Natural killer cell (primary cell): Measurements from ENCODE around the gene DIPK1B. TPM values are rescaled to one million over a fixed set of nuclear protein-coding genes. Genes with fewer than 3 reads are reported as not detected.

Experiments
- ATAC-seq, 3 donors: fragments of 150-1000 bp in 2 of 3; fragments of 200-7000 bp in 1 of 3; cut with Tn5 transposase; 1 replicate in 1 of 3; 2 replicates in 2 of 3; pipeline ENCODE4 v1.10.0; 2021; ENCODE audit warnings: mild to moderate bottlenecking in 2 of 3, moderate library complexity in 2 of 3
- DNase-seq, 2 donors: peaks; one replicate each; pipeline versions ENCODE4 v3.0.0 to v3.0.0-alpha.2; 2013 to 2021; ENCODE audit warnings: mixed read lengths in 1 of 2
- H3K27ac ChIP-seq: one replicate; pipeline ENCODE4 v1.5.1; 2013; ENCODE audit warnings: mild to moderate bottlenecking, low read length
- H3K27me3 ChIP-seq: one replicate; pipeline ENCODE4 v1.6.1; 2013; ENCODE audit warnings: low read length; ENCODE audit not compliant: control insufficient read depth, insufficient read depth
- H3K36me3 ChIP-seq: one replicate; pipeline ENCODE4 v1.6.1; 2013; ENCODE audit warnings: low read length; ENCODE audit not compliant: control insufficient read depth, insufficient read depth
- H3K4me1 ChIP-seq: one replicate; pipeline ENCODE4 v1.6.1; 2013; ENCODE audit warnings: low read length; ENCODE audit not compliant: control insufficient read depth, insufficient read depth
- H3K4me3 ChIP-seq: one replicate; pipeline ENCODE4 v1.5.1; 2013; ENCODE audit warnings: low read length
- H3K9me3 ChIP-seq: one replicate; pipeline ENCODE4 v1.6.1; 2013; ENCODE audit warnings: low read length; ENCODE audit not compliant: control insufficient read depth, insufficient read depth
- H3K27ac Mint-ChIP-seq, 2 donors: one replicate each; pipeline ENCODE4 v1.8.0; 2022; ENCODE audit warnings: mild to moderate bottlenecking in 2 of 2, mixed read lengths in 2 of 2, moderate library complexity in 1 of 2
- H3K27me3 Mint-ChIP-seq, 2 donors: one replicate each; pipeline ENCODE4 v1.8.0; 2022; ENCODE audit warnings: low read depth in 2 of 2, mixed read lengths in 2 of 2
- H3K36me3 Mint-ChIP-seq: one replicate; pipeline ENCODE4 v1.8.0; 2022; ENCODE audit warnings: mixed read lengths
- H3K4me1 Mint-ChIP-seq, 2 donors: one replicate each; pipeline ENCODE4 v1.8.0; 2022; ENCODE audit warnings: mixed read lengths in 2 of 2
- H3K4me3 Mint-ChIP-seq: one replicate; pipeline ENCODE4 v1.8.0; 2022; ENCODE audit warnings: mild to moderate bottlenecking, moderate library complexity, mixed read lengths
- H3K9me3 Mint-ChIP-seq, 2 donors: one replicate each; pipeline ENCODE4 v1.8.0; 2022; ENCODE audit warnings: mixed read lengths in 2 of 2
- WGBS: methylation state at CpG from one replicate; pipeline ENCODE4 v1.1.7; 2013; ENCODE audit warnings: missing lambda C conversion rate; ENCODE audit not compliant: insufficient coverage; 5-methylcytosine and 5-hydroxymethylcytosine counted together
- intact Hi-C: fragments of 100-400 bp; cut with micrococcal nuclease; formaldehyde crosslinking; loops from one replicate; pipeline ENCODE4 v1.14.2; 2022
- total RNA-seq, 4 donors: library from RNA; stranded (reverse); fragments of 120-200 nt in 1 of 4; gene quantifications; one replicate each; pipeline versions ENCODE4 v1.2.3 to v1.2.4, GENCODE V29; 2013 to 2022
- TF ChIP-seq, protein P1 (sequence below): fragments of 200-600 bp; IDR thresholded peaks from one replicate; pipeline ENCODE4 v1.8.0; 2022; ENCODE audit warnings: antibody characterized with exemption

DIPK1B gene
- total RNA-seq, 3 donors from 2014 or later (not counting 1 experiment from before 2014, with no cell fraction given): 0.31 to 0.39 TPM; not detected in 1

DNA sequence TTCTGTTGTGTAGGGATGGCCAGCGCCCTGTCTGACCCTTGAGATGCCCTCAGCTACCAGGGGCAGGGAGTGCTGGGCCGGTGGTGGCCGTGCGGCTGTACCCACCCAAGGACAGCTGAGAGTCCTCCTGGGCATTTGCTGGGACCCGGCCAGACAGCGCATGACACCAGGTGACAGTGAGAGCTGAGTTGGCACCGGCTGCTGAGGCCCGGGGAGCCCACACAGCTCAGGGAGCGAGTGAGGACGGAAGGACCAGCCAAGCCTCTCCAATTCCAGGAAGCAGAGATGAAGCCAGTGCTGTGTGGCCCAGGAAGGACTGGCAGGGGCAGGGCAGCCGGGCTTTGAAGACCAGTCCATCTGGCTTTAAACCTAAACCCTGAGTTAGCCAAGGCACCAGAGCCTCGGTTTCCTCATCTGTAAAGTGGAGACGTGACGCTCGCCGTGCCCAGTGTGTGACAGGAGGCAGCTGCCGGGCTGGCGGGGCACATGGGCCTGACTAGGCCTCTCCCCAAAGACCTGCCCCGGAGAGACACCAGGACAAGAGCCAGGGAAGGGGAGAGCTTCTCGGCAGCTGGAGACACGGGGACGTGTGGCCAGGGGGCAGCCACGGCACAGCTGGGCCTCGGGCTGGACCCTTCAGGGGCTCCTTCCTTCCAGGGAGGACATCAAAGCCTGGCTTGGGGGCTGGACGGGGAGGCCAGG is 22.1 kb upstream of the DIPK1B start:
- TF ChIP-seq, protein P1, sequence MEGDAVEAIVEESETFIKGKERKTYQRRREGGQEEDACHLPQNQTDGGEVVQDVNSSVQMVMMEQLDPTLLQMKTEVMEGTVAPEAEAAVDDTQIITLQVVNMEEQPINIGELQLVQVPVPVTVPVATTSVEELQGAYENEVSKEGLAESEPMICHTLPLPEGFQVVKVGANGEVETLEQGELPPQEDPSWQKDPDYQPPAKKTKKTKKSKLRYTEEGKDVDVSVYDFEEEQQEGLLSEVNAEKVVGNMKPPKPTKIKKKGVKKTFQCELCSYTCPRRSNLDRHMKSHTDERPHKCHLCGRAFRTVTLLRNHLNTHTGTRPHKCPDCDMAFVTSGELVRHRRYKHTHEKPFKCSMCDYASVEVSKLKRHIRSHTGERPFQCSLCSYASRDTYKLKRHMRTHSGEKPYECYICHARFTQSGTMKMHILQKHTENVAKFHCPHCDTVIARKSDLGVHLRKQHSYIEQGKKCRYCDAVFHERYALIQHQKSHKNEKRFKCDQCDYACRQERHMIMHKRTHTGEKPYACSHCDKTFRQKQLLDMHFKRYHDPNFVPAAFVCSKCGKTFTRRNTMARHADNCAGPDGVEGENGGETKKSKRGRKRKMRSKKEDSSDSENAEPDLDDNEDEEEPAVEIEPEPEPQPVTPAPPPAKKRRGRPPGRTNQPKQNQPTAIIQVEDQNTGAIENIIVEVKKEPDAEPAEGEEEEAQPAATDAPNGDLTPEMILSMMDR: no peak
- H3K27ac Mint-ChIP-seq: no peak overlapping the region

DNA sequence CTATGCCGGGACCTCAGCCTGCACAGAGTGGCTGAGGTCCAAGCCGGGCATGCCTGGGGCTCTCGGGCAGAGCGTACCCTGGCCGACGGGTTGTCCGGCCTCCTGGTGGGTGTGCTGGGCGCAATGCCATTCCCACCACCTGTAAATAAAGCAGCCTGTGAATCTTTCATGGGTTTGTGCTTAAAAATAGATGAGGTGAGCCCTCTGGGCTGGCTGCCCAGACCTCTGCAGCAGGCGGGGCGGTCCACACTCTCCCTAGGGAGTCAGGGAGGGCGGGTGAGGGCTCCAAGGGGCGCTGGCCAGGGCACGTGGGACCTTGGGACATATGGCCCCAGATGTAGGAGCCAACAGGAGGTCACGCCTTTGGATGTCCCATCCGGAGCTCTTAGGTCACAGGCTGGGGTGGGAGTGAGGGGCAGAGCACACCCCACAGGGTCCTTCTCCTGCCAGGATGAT is 21.5 kb upstream of the DIPK1B start:
- 90% methylated on average over 14 of the region's 15 CpGs for WGBS
- no peaks in the 10 kb centered on the region for H3K36me3 Mint-ChIP-seq

More for the DNA sequence above, 22.1 kb upstream of the DIPK1B start:
- H3K36me3 Mint-ChIP-seq: no peaks in the 10 kb centered on the region
- no peak for ATAC-seq
- Histone ChIP-seq H3K9me3 (no peaks in the 10 kb centered on the region), H3K27me3 (no peaks in the 10 kb centered on the region), H3K27ac (no peak overlapping the region), H3K36me3 (no peaks in the 10 kb centered on the region), H3K4me1 (peaks cover 21% of the 10 kb centered on the region), H3K4me3 (no peak overlapping the region)
- peaks cover 7 to 9% of the 10 kb centered on the region in 2 donors for H3K4me1 Mint-ChIP-seq
- intact Hi-C loops: no loop called here
- 95% methylated on average over 25 of the region's 25 CpGs for WGBS
- H3K4me3 Mint-ChIP-seq: no peak overlapping the region
- no peaks in the 10 kb centered on the region for H3K9me3 Mint-ChIP-seq
- DNase-seq: no peak
- H3K27me3 Mint-ChIP-seq: no peaks in the 10 kb centered on the region

DNA sequence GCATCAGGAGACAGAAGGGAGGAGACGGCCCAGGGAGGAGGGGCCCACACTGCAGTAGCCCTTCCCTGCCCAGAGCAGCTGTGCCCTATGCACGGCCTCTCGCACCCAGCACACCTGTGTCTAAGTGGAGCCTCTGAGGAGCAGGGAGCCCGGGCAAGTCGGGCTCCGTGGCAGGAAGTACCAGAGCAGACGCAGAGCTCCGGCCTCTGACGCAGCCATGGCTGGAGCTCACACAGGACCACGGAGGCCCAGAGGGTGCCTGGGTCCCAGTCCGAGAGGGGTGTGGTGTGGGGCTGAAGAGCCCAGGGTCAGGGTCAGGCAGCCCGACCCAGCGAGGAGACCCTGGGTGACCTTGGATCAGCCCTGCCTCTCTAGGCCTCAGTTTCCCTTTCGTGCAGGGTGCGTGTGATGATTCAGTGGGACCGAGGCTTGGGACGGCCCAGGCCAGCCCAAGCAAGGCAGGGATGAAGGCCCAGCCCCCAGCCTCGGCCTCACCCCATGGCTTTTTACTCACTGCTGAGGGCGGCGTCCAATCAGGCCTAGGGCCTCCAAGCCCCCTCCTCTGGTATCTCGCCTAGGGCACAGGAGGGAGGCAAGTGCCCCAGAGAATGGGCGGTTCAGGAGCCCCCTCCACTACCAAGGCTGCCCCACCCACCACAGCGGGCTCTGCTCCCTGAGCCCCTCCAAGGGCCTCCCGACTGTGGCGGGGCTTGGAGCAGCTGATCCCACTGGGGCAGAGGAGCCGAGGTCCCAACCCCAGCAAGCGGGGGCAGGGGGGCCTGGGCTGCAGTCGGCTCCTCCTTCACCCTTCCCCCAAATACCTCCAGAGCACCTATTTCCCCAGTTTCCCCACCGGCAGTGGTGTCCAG is 20.8 kb upstream of the DIPK1B start:
- no peaks in the 10 kb centered on the region for H3K36me3 Mint-ChIP-seq
- H3K4me3 ChIP-seq: no peak overlapping the region
- DNase-seq (no peak), ATAC-seq (no peak)
- peaks cover 12% of the 10 kb centered on the region for H3K4me1 ChIP-seq
- no peaks in the 10 kb centered on the region for H3K27me3 ChIP-seq
- intact Hi-C loops: no loop called here
- H3K9me3 ChIP-seq: no peaks in the 10 kb centered on the region
- H3K36me3 ChIP-seq: no peaks in the 10 kb centered on the region
- 87% methylated on average over 29 of the region's 29 CpGs for WGBS
- H3K9me3 Mint-ChIP-seq: no peaks in the 10 kb centered on the region
- H3K27ac Mint-ChIP-seq: no peak overlapping the region
- H3K27me3 Mint-ChIP-seq: no peaks in the 10 kb centered on the region
- H3K4me1 Mint-ChIP-seq: no peaks in the 10 kb centered on the region
- H3K4me3 Mint-ChIP-seq: no peak overlapping the region
- TF ChIP-seq, protein P1: no peak
- no peak overlapping the region for H3K27ac ChIP-seq

More for the DNA sequence above, 21.5 kb upstream of the DIPK1B start:
- no peak overlapping the region for H3K27ac Mint-ChIP-seq
- intact Hi-C loops: no loop called here
- H3K9me3 Mint-ChIP-seq: no peaks in the 10 kb centered on the region
- H3K4me1 Mint-ChIP-seq: peaks cover 5 to 6% of the 10 kb centered on the region in 2 donors
- no peak overlapping the region for H3K27ac ChIP-seq
- H3K27me3 Mint-ChIP-seq: no peaks in the 10 kb centered on the region
- H3K9me3 ChIP-seq: no peaks in the 10 kb centered on the region
- H3K36me3 ChIP-seq: no peaks in the 10 kb centered on the region
- TF ChIP-seq, protein P1: no peak
- DNase-seq: no peak
- no peak overlapping the region for H3K4me3 ChIP-seq
- ATAC-seq: no peak
- H3K4me3 Mint-ChIP-seq: no peak overlapping the region
- peaks cover 15% of the 10 kb centered on the region for H3K4me1 ChIP-seq
- no peaks in the 10 kb centered on the region for H3K27me3 ChIP-seq
